GM19238 (cell line): ENCODE measurements around the gene RAB3GAP1.

ENCODE experiments used
- DNase-seq: peaks from one replicate; pipeline ENCODE4 v3.0.0; 2011; ENCODE audit warnings: low spot score; ENCODE audit not compliant: insufficient read length

Gene RAB3GAP1

DNA sequence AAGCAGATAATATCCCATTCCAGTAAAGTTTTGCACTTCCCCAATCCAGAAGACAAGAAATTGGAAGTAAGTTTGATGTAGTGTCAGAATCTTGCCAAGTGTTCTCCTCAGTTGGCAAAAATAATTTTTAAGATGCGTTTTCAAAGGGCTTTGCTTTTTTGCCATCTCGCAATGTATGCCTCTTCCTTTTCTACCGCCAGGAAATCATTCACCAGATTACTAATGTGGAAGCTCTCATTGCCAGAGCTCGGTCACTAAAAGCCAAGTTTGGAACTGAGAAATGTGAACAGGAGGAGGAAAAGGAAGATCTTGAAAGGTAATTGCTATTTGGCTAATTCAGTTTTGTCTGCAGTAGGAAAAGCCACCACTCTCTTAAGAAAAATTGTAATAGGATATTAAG lies 110.7 kb downstream of the RAB3GAP1 start:
- no peak for DNase-seq

DNA sequence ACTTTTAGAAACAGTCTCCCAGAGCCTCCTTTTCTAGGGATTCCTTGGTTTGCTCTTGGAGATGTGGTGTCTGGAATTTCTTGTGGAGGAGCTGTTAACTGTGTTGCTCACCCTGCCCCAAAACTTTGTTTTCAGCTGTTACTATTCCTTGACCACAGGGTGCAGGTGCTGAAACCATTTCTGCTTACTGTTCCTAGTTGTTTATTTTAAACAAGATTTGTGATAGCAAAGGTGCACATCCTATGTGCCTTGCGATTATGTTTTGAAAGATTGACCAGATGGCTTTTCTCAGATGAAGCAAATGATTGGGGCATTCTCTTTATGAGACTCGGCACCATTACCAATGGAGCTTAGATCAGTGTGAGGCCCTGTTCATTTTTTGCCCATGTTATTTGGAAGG lies 111.2 kb downstream of the RAB3GAP1 start:
- no peak for DNase-seq

DNA sequence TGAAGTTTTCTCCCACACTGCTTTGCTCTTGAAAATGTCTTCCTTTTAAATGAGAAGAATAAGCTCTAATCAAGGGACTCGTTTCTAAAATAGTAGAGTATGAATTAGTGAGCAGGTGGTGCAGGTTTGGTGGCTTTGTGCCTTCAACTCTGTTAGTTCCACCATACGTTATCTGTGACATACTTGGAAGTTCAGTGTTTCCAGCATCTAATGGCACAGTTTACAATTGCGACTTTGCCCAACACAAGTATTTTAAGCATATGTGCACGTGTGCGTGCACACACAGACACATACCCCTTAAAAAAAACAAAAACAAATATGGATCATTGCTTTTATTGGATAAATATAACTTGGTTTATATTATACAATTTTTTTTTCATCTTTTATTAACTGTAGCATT lies 111.8 kb downstream of the RAB3GAP1 start:
- no peak for DNase-seq

DNA sequence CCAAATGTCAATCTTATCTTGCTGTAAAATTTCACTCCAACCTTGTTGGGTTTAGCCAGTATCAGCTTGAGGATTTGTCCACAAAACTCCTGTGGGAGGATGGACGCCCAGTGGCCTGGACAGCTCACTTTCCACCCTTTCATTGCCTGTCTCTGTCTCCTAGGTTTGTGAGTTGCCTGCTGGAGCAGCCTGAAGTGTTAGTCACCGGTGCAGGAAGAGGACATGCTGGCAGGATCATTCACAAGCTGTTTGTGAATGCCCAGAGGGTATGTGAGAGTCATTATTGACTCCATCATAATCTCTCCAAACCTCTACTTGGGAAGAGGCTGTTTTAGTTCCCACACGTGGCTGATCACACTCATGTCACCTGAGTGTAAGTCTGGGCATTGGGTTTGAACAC lies 112.3 kb downstream of the RAB3GAP1 start:
- no peak for DNase-seq

DNA sequence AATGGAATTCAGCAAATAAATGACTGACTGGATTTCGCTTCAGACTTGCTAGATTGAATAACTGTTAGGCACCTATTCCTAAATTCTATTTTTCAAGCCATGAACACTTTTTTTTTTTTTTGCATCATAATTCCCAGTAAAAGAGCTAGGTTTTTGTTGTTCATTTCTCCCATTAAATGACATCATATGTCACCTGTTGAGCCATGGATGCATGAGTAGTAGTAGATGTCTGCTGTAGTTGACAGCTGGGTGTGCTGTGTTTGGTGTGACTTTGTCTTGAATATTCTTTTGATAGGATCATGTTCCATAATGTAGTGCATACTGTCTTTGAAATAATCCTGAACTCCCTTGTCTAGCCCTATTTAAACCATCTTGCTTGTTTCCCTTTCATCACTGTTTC lies 115.2 kb downstream of the RAB3GAP1 start:
- no peak for DNase-seq

DNA sequence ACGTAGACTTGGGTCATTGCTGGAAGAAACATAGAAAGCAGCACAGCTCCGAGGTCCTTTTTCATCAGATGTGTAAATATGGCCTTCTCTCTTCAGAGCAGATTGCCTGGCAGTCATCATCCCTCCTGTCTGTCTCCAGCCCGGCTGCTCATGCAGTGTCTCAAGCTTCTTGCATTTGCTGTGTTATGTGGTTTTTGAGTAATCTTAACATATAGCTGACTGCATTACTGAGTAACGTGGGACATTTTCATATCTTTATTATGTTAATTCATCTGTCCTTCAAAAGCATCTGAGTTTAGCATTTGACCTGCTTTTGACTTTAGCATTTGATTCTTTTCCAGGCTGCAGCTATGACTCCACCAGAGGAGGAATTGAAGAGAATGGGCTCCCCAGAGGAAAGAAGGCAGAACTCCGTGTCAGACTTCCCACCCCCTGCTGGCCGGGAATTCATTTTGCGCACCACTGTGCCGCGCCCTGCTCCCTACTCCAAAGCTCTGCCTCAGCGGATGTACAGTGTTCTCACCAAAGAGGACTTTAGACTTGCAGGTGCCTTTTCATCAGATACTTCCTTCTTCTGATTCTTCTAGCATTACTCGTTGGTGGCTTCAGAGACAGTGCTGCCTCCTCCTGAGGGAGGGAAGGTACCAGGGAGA lies 116.2 kb downstream of the RAB3GAP1 start:
- no peak for DNase-seq

DNA sequence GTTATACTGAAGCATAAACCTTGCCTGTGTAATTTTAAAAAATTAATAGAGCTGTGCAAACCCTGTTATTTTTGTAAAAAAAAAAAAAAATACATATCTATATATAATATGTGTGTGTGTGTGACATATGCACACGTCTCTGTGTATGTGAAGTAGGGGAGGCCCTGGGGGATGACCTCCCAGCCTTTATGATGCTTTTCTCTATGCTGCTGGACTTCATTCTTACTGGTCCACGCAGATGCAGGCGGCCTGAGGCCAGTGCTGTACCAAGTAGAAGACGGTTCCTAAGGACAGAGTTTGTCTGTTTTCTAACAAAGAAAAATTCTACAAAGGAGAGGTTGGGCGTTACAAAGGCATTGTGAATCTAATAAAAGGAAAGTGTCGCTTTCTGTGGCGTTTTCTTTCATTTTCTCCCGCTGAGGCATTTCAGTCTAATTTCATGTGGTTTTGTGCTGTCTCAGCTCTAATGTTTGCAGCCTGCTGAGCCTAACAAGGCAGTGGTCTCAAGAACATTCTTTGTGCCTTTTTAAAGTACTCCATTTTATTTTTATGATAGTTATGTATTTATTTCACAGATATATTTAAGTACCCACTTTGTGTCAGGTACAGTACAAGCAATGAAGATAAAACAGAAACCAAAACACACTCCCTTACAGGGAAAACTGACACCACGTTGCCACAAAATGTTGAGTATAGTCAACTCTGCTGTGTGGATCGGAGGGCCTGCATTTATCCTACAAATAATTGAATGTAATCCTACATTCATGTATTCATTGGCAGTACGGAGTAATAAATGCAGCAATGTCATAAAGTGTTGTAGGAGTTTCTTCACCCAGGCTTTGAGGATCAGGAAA lies 118.0 kb downstream of the RAB3GAP1 start:
- no peak for DNase-seq

DNA sequence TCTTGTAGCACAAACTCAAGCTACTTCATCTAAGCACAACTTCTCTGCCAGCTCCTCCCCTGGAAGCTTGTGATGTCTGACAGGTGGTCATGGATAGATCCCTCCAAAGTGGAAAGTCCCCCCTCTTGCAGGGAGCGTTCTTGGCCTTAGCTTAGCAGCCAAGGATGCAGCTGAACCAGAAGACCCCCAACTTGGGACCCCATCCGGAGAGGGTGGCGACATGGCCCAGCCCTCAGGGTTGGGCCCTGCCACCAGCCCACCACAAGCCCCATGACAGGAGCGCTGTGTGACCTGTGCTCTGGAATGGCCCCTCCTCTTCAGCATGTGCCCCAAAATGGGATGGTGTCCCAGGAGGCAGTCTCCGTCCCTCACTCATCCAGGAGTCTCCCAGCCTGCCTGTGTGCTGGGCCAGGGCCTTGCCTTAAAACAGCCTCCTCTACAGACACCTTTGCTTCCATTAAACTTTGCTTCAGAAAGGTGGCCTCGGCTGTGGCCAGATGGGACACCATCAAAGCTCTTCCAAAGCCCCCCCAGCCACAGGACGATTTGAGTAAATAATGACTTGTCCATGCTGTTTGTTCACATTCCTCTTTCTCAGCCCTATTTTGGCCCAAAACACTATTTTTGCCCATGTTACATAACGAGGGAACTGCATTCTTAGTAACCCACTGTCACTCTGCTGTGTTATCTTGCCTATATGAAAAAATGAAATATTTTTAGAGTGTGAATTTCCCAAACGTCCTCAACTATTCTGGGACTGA lies 122.1 kb downstream of the RAB3GAP1 start:
- DNase-seq, result no peak

DNA sequence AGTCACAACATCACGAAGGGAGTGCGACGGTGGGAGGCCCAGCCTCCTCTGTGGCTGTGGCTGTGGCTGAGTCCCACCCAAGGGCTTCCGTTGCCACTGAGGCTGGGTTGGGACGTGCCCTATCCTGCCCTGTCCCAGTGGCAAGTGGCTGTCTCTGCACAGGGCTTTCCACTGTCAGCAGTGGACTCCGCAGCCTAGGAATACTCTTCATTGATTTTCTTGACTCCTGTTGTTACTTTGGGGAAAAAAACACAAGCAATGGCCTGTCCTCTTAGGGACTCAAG lies 122.7 kb downstream of the RAB3GAP1 start:
- DNase-seq, result no peak

DNA sequence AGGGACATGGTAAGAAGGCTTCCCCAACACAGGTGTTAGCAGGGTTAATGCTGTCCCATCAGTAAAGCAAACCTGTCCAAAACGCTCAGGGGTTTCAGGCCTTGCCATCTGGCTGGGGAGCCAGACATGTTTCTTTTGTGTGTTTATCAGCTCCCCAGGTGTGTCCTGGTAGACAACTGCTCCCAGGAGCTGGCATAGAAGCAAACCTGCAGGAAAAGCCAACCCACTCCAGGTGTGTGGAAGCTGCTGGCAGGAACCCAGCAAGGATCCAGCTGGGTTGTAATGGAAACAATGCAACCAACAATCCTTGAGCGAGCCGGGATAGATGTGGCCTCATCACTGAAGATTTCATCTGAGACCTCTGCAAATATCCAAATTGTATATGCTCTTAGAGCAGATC lies 123.1 kb downstream of the RAB3GAP1 start:
- no peak for DNase-seq

DNA sequence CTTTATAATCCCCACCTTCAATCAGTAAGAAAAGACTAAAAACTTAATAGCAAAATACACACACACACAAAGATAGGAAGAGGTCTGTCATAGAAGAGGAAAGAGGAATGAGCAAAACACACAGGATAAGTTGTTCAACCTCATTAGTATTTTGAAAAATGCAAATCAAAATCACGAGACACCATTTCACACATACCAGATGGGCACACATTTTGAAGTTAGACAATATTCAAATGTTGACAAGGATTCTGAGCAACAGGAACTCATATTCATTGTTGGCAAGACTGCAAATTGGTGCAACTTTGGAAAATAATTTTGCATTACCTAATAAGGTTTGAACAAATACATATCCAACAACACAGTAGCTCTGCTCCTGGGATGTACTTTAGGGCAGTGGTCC lies 127.6 kb downstream of the RAB3GAP1 start:
- no peak for DNase-seq

DNA sequence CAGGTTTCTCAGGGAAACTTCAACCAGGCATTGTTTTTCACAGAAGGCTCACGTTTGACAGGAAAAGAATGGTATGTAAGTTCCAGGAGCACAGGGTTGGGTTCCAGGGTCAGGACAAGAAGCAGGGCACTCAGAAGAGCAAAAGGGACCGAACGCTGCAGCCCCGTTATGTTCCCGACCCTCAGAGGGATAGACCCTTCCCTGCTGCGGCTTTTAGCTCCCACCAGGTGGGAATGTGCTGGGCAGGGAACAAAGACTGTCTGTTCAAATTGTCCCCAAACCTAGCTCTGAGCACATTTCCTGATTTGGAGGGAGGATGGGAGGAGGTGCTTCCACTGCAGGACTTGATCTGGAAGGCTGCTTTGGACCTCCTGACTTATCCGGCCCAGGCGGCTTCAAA lies 130.1 kb downstream of the RAB3GAP1 start:
- DNase-seq, result no peak

DNA sequence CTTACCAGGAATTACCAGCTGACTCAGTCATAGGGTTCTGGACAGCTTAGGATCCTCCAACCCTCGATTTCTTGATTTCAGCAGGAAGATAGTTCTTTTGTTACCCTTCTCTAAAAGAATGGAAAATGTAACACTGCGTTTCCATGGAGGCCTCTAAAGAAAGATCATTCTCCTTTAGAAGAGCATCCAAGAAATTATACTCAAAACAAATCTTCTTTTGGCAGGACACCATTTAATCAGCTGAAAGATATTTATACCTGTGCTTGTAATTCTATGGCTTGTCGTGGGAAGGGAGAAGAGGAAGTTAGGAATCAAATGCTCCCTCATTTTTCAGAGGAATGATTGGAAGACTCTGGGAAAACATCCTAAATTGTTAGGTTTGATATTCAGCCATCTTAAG lies 130.5 kb downstream of the RAB3GAP1 start:
- no peak for DNase-seq

DNA sequence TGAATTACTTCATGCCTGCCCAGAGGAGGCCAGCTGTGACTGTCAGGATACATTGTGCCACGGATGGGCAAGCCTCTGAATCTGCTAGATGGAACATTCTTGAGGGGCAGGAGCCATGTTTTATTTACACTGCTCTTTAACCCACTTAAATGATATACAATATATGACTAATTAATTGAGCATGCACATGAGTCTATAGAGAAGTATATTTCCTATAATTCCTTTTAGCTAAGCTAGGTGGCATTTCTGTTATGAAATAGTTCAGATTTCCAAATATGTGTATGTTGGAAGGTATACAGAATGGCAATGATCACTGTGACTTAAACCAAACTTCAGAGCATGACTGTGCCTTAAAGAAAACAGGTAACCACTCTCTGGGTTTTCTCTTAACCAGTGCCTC lies 131.7 kb downstream of the RAB3GAP1 start:
- DNase-seq, result no peak

DNA sequence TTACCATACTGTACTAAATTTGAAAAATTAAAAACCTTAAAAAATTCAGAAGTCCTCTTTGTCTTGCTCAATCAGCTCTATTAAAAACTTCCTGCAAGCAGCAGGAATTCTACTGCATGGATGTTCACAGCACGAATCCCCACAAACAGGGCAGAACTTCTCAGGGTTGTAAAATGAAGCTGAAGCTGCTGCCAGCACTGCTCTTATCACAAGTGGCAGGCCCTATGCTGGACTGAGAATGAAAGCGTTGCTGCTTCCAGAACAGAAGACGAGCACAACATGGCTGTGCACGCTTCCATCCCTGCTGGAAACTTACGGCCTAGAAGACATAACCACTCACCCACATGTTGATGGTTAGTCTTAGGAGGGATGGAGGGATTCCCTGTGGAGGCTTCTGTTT lies 134.0 kb downstream of the RAB3GAP1 start:
- no peak for DNase-seq

DNA sequence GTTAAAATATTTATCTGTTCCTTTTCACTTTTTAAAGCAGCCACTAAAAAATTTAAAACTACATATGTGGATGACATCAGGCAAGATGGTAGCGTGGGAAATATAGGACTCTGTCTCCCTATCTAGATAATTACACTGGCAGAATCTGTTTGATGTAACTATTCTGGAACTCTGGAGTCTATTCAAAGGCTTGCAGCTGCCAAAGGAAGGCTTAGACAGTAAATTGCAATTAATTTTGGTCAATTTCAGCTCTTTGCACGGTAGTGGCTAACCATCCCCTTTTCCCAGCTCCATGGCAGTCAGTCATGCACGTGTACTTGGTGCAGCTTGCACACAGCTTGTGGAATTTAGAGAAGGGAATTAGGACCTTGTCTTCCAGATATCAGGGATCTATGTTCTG lies 135.2 kb downstream of the RAB3GAP1 start:
- no peak for DNase-seq

DNA sequence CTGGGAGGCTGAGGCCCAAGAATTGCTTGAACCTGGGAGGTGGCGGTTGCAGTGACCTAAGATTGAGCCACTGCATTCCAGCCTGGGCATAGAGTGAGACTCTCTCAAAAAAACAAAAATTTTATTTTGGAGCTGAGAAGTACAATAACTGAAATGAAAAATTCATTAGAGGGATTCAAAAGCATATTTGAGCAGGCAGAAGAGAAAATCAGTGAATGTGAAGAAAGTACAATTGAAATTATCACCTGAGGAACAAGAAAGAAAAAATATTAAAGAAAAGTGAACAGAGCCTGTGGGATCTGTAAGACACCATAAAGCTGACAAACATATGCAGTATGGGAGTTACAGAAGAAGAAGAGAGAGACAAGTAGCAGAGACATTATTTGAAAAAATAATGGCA lies 137.1 kb downstream of the RAB3GAP1 start:
- no peak for DNase-seq

DNA sequence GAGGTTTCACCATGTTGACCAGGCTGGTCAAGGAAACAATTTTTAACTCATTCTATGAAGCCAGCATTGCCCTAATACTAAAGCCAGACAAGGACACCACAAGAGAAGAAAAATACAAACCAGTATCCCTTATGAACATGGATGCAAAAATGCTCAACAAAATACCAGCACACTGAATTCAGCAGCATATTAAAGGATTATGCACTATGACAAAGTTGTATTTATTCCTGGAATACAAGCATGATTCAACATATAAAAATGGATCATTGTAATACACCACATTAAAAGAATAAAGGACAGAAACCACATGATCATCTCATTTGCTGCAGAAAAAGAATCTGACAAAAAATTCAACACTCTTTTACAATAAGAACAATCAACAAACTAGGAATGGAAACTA lies 138.7 kb downstream of the RAB3GAP1 start:
- DNase-seq, result no peak

DNA sequence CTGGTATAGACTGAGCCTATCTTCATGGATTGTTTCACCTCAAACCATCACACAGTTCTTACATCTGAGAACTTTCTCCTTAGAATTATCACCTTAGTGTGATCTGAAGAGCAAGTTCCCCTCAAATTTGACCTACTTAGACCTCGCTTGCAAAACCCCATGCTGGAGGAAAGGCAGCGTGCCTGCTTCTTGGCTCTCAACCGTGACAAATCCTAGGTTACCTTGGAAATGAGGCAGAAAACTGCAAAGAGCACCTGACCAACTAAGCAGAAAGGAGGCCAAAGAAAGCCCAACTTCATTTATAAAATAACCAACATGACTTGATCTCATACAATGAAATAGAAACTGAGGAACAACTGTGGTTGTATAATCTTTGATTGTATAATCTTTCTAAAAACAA lies 146.4 kb downstream of the RAB3GAP1 start:
- no peak for DNase-seq

DNA sequence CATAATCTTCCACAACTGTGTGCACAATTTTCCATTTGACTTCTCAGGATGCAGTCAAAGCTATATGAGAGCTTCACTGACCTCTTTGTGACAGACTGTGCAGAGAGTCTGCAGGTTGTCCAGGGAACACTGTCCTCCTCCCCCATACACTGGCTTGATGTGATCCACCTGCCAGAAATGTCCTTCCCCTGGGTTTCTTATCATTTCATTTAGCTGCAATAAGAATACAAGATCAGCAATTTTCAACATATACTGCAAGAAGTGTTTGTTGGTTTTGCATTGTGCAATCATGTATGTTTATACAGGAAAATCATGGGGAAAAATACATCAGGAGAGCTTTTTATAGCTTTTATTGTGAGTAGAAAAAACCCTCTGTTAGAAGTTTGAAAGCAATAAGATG lies 150.7 kb downstream of the RAB3GAP1 start:
- DNase-seq, result no peak

DNA sequence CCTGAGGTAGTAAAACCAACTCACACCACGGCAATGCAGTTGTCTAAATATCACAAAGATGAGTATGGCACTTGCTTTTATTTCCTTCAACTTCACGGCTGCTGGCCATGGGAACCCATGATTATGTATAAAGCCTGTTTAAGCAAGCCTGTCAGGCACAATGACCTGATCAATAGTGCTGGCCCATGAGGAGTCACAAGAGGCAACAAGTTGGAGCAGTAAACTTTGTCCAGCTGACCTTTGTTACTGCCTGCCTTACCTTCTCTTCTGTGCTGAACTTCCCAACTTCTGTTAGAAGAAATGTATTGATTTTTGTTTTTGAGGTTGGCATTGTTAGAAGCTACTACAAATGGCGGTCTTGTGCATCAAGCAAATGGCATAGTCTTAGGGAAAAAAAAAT lies 151.9 kb downstream of the RAB3GAP1 start:
- no peak for DNase-seq

DNA sequence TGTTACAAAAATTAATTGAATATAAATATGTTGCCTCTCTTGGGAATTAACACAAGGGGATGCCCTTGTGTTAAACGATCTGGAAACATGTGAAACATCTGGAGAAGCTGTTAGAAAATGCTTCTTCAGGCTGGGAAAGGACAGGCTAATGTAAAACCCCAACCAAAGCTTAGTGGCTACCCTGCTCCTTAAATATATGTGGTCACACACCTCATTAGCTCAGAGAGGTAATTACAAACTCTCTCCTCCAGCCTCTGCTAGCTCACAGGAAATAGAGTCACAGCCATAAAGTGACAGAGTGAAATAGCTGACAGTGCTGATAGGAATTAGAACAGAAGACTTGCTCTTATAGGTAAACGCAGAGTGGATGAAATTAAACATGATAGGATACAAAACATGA lies 155.9 kb downstream of the RAB3GAP1 start:
- DNase-seq, result no peak

DNA sequence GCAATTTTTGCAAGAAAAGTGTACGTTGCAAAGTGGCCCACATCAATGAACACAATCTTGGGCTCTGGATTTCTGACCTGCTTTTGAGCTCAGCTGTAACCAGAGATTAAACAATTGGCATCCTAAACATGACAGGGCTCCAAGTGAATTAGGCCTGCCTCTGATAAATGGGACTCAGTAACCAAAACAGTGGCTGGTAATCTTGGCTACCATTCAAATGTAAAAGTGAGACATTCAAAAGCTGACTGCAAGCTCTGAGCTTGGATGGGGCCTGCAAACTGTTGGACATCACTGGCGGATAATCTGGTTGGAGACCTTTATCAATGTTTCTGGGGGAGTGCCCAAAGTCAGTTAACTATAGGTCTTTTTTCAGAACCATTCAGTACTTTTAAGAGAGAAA lies 160.7 kb downstream of the RAB3GAP1 start:
- DNase-seq, result no peak
